HG03280 (cell line): ENCODE measurements around the gene CPT1A.
A peak's percentile ranks its signal among the peaks of the same experiment; 100 is the strongest.
"Not testable (repeated sequence)": the region's sequence is repeated elsewhere in the genome, so short reads cannot be mapped to it uniquely, and the experiment has no call there.

Experiments
- ATAC-seq: cut with Tn5 transposase; IDR thresholded peaks from one replicate; pipeline ENCODE4 v1.9.1; 2021; ENCODE audit warnings: mild to moderate bottlenecking, moderate library complexity; ENCODE audit not compliant: unreplicated experiment

The CPT1A gene

DNA sequence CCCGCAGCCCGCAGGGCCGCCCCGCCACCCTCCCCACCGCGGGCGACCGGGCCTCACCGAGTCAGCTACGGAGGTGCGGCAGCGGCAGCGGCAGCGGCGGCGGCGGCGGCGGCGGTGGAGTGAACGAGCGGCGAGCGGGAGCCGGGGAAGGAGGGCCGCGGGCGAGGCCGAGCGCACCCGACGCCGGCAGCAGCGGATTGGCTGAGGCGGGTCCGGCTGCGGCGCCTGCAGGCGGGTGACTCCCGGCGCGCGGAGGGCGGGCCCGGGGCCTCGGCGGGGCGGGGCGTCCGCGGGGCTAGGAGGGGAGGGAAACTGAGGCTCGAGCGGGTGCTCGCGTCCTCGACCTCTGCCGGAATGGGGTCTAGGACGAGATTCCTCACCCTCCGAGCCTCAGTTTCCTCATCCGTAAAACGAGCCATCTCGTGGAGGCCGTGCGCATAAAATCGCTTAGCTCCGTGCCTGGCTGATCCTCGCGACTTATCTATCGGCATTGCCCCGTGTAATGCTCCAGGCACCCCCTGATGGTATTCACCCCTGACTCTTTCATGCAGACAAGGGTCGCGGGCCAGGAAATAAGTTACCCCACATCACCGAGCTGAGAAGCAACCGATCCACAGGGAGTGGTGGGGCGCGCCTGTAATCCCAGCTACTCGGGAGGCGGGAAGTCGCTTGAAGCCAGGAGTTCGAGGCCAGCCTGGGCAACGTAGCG is at the start of gene CPT1A:
TSS of gene CPT1A (minus strand) at position 199 of the 709 bp plus-strand sequence. CDS start 26,442 bp downstream, outside the sequence.
- peak; percentile 42 for ATAC-seq

DNA sequence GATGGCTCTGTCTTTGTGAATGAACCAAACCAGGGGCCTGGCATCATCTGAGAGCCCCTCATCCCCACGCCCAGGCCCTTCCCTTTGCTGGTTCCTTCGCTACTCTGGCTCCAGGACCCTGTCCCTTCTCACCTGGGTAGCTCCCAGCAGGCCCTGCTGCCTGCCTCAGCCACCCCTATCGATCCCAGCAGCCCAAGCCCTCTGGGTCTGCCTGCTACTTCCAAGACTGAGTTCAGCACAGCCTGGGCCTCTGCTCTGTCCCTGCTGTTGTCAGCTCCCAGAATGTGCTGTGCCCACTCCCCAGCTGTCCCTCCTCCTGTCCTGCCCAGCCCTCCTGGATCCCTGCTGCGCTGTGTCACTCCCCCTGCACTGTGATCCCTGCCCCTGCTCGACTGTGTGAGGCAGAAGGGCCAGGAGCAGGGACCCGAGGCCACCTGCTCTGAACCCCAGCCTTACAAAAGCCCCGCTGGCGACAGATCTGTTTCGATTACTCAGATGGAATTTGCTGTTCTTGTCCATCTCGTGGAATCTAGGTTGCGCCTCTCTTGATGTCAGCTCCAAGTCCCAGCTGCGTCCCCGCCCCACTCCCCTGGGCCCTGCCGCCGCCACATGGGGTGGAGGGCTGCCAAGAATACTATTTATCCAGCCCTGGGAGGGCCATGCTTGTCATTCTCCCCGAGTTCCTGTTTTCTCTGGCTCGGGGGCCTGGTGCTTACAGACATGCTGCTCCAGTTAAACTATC is 48.9 kb upstream of the CPT1A start:
- no peak for ATAC-seq

DNA sequence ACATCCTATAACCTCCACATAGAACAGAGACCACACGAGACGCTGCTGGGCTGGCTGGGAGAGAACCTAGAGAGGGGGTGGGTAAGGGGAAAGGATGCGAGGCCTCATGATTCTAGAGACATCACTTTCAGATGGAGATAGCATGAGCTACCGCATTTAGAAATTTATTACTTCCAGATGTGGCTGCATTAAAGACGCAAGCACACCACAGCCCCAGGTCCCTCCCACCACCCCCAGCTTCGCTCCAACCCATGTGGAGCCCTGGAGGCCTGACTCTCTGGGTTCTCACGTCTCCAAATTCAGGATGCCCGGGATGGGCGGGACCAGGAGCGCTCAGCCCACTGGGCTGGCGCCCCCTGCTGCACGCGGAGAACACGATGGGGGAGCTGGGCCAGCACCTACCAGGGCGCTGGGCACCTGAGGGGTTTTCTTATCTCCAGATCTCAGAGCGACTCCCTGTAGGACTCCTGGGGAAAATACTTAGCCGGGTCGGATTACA is 48.3 kb upstream of the CPT1A start:
- ATAC-seq: no peak

DNA sequence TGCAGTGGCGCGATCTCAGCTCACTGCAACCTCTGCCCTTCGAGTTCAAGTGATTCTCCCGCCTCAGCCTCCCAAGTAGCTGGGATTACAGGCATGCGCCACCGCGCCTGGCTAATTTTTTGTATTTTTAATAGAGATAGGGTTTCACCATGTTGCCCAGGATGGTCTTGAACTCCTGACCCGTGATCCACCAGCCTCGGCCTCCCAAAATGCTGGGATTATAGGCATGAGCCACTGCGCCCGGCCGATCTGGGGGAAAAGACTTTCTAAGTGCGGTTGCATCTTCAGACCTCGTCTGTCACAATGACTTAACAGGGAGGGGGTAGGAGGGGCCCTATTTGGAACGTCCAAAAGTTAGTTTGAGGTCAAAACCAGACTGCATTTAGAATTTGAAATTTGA is 43.1 kb upstream of the CPT1A start:
- ATAC-seq: not testable (repeated sequence)

DNA sequence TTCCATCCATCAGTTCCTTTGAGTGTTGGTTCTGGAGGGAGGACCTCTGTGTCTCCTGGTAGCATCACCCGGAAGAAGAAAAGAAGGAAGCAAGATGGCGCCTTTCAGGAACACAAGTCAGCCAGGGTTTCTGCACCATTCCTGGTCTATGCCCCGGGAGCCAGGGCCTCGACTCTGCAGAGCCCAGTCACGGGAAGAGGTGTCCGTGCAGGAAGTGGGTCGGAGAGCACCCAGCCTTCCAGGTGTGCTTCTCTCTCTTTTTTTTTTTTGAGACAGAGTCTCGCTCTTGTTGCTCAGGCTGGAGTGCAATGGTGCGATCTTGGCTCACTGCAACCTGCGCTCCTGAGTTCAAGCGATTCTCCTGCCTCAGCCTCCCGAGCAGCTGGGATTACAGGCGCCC is 40.7 kb upstream of the CPT1A start:
- no peak for ATAC-seq

DNA sequence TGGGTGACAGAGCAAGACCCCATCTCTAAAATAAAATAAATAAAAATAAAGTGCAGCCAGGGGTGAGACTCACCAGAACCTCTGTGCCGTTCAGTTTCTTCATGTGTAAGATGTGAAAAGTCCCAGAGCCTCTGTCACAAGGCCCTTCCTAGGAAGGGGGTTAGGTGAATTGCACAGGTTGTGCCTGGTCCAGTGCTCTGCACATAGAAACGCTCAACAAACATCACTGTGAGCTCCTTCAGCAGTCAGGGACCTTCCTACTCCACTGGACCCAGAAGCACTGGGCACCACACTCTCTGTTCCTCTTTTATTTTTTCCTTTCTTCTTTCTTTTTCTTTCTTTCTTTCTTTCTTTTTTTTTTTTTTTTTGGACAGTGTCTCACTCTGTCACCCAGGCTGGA is 39.6 kb upstream of the CPT1A start:
- no peak for ATAC-seq

DNA sequence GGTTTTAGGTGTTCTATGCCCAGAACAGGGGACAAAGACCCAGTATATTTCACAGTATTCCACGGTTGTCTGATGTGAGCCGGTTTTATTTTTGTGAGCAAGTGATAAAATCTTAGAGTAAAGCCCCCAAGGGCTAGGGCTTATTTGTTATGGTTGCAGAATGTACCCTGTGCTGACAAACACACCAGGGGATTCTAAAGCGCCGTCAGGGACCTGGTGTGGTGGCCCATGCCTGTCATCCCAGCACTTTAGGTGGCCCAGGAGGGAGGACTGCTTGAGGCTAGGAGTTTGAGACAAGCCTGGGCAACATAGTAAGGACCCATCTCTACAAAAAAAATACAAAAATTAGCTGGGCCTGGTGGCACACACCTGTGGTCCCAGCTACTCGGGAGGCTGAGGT is 39.1 kb upstream of the CPT1A start:
- ATAC-seq: no peak

DNA sequence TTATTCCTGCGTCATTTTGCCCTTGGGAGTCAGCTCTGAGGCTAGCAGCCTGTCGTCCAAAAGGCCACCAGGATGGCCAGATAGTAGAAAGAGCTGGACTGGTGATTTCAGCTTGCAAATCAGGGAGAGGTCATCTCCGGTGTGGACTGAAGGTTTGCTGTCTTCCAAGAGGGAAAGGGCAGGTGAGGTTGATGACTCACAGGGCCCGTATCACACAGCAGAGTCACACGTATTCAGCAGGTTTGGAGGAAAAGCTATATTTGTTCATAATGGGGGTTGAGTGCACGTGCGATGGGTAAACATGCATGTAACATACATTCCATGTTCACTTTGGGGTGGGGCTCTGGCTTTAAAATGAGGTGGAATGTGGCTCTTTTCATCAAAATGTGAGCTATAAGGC is 36.3 kb upstream of the CPT1A start:
- no peak for ATAC-seq

DNA sequence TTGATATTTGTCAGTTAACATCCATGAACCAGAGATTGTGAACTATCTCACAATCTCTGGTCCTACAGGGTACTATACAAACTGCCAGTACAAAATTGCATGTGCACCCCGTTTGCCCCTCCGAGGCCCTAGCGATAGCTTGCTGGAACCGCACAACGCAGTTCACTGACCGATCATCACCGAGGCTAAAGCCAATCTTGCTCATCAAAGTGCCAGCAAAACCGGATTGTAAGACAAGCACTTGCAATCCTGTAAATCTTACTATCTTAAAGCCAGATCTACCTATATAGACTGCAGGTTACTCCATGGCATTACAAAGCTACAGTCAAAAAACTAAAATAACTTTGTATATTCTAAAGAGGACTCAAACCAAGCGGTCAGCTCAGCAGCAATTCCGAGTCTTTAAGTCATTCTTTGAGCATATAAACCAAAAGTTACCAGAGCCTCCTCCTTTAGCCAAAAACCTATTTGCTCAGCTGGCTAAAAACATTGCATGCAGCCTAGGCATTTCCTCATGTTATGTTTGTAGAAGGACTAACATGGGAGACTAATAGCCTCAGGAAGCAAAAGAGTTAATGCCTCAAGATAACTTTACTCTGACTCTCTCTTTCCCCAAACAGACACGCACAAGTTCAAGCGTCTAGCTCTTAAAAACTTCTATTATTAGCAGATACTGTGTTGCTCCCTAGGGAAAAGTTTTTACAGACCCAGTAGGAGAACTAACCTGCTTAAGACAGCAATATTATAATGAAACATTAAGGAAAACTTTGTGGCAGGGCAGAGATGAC is 30.7 kb upstream of the CPT1A start:
- no peak for ATAC-seq

DNA sequence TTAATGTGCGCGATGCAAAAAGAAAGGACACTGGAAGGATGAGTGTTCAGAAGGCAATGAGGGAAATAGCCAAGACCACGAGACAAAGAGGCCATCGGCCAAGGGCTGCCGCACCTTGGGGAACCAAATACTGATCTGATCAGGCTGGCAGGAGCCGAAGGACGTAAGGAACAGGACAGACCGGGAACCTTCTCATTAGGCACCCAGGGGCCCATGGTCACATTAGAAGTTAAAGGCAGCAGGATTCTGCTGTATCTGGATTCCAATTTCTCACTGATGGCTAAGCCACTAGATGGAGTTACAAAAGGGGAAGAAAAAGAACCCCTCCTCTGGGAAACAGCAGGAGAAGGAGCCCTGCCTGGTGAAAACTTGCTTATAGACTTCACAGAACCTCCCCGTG is 28.8 kb upstream of the CPT1A start:
- no peak for ATAC-seq

DNA sequence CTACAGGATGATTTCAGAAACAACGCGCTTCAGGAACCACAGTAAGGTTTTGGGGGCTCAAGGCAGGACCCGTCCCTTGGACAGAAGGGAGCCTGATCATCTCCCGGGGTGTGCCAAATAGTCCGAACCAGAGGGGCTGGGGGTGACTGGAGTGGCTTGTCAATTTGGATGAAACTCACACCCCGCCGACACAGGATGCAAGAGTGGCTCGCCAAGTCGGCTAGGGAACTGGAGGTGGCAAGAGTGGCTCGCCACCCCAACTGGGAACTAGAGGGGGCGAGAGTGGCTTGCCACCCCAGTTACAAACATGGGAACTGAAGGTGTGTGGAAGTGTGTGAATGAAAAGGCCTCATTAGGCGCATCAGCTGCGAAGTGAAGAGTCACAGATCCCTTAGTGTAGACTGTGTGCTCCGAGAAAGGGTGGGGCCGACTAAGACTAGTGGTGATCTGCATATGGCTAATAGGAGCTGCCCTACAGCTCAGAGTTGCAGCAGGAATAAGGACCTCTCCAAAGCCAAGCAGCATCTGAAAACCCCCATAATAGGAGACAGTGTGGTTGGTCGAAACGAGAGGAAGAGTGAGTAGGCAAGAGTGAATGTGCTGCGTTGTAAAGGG is 26.6 kb upstream of the CPT1A start:
- ATAC-seq: no peak

DNA sequence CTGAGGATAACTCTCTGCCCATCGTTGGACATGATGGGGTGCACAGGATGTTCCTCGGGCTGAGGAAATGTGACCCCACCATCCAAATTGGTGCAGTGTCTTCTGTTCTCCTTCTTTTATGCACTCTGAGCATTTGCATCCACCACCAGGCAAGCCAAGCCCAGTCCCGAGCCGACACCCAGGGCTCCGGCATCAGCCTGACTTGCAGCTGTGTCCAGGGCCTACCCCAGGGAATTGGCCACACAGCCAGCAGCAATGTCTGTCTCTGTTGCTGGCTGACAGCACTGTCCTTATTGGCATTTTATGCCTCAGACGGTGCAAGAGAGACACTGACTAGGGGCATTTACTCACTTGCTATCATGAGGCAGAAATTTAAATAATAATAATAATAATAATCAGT is 25.4 kb upstream of the CPT1A start:
- ATAC-seq: no peak

DNA sequence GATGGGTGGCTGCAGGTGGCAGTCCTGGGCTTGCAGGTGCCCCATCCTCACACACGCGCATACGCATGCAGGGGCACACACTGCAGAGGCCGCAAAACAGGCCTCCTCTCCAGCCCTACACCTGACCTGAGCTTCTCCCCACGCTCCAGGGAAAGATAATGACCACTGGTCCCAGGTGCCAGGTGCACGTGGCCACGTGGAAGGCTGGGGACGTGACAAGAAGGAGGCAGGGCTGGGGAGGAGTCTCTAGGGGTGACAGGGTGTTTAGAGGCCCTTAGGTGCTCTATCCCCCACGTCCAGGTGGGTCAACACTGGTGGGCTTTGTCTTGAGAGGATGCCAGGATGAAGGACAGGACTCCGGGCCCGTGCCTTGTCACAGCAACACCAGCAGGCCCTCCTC is 23.5 kb upstream of the CPT1A start:
- no peak for ATAC-seq

DNA sequence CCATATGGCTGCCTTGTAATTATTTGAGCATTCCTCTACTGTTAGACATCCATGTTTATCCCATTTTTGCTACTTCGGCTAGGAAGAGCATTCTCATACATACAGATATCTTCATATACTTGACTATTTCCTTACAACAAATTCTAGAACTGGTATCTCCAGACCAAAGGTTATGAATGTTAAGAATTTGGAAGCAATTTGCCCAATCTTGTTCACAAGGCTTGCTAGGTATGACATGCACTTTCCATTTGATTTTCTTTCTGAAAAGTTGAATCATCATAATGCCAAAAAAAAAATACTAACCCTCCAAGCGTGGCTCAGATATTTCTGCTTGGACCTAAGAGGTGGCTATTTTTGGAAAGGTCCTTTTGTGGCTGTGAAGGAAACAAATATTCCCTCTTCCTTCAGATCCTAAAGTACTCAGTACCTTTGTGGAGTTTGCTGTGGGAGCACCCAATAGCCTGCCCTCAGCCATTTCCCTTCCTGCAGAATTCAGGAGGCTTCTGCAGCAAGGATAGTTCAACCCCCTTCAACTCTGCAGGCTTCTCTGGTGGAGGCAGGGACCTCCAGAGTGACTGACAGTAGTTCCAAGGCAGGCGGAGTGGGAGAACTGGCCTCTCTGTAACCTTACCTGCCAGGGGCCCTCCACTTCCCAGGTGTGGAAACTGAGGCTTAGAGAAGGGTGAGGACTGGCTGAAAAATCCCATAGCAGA is 22.0 kb upstream of the CPT1A start:
- no peak for ATAC-seq

DNA sequence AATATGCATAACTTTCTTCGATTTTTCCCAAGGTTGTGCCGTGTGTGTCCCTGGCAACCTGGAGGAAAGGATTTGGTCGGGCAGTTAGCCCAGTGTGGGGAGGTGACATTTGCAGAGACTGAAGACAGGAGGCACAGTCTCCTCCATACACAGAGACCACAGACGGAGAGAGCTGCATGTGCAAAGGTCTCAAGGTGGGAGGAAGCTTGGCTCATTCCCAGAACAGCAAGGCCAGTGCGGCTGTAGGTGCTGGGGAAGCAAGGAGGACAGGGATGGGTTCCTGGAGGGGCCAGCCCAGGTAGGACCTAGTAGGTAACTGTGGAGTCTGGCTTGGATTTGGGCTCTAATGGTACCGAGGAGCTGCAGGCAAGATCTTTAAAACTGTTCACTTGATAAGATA is 20.7 kb upstream of the CPT1A start:
- ATAC-seq: no peak

DNA sequence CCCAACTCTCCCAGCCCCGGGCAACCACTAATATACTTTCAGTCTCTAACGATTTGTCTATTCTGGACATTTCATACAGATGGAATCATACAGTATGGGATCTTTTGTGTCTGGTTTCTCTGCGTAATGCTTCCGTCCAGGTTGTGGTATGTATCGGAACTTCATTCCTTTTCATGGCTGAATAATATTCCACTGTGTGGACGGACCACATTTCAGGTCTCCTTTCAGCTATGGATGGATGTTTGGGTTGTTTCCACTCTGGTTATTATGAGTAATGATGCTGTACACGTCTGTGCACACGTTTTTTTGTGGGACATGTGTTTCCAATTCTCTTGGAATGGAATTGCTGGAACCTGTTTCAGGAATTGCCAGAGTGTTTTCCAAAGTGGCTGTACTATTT is 17.4 kb upstream of the CPT1A start:
- no peak for ATAC-seq

DNA sequence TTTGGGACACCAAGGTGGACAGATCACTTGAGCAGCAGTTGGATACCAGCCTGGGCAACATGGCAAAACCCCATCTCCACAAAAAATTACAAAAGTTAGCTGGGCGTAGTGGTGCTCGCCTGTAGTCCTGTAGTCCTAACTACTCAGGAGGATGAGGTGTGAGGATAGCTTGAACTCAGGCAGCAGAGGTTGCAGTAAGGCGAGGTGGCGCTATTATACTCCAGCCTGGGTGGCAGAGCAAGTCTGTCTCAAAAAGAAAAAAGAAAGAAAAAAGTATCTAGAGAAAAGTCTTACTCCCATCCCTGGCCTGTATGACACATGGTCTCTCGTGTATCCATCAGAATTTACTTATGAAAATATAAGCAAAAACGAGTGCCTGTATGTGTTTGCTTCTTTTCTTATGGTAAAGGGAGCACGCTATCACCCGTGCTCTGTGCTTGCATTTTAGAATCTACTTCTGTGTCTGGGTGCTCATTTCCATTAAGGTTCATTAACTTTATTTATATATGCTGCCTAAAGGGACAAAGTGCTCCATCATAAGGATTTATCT is 15.4 kb upstream of the CPT1A start:
- ATAC-seq: no peak

DNA sequence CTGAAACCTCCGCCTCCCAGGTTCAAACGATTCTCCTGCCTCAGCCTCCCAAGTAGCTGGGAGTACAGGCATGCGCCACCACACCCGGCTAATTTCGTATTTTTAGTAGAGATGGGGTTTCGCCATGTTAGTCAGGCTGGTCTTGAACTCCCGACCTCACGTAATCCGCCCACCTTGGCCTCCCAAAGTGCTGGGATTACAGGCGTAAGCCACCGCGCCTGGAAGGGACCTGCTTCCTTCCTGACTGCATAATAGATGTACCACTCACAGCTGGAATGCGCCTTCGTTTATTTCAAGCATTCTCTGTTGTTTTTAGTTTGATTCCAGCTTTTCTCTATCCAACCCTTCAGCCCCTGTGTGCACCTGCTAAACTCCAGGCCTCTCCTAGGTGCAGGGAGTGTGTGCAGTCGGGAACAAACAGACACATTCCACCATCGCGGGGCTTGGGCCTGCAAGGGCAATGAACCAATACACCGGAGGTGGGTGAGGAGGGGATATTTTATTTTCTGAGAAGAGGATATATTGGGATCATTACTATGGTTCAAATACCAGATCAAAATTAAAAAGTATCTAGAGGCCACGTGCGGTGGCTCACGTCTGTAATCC is 14.8 kb upstream of the CPT1A start:
- not testable (repeated sequence) for ATAC-seq

DNA sequence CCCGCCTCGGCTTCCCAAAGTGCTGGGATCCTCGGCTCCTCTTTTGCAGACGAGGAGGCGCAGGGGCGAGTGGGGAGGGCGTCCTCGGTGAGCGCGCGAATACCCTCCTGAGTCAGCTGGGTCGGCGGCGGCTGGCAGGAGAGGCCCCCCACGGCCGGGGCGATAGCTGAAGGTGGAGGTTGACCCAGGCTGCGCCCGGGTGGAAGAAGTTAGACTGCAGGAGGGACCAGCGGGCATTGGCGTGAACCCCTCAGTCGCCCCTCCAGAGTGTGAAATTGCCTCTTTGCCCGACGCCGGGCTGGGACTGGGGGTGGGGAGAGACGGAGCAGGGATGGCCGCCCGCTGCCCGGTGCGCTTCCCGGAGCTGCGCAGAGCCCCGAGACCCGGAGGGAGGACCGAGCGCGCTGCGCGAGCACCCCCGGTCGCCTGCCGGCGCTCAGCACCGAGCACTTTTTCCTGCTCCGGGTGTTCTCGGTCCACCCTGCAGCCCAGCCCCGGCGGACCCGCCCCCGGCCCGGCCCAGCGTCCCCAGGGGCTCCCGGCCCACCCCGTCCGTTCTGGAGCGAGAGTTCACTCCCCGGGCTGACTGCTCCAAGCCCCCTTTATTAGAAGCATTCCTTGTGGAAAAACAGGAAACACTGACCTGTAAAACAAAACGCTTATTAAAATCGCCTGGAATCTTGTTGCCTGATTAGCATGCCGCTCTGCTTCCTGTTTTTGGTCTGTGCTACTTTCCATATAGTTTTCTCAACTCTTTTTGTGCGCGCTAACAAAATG is 13.7 kb upstream of the CPT1A start:
- no peak for ATAC-seq
